HFFc6 (cell line): ENCODE data around the gene RBM45. TPM values are rescaled to one million over a fixed set of nuclear protein-coding genes. Genes with fewer than 3 reads are reported as not detected.

Experiments used
- DNase-seq: peaks from one replicate; pipeline ENCODE4 v3.0.0-alpha.2; 2018
- H3K27ac Mint-ChIP-seq: 2 replicates; pipeline ENCODE4 v1.8.0; 2020; ENCODE audit warnings: mild to moderate bottlenecking, mixed read lengths
- H3K27me3 Mint-ChIP-seq: 2 replicates; pipeline ENCODE4 v1.8.0; 2021; ENCODE audit warnings: mild to moderate bottlenecking, moderate library complexity, mixed read lengths; ENCODE audit not compliant: insufficient read depth
- H3K36me3 Mint-ChIP-seq: 2 replicates; pipeline ENCODE4 v1.8.0; 2021; ENCODE audit warnings: low read depth, mixed read lengths
- H3K4me1 Mint-ChIP-seq: 2 replicates; pipeline ENCODE4 v1.8.0; 2020; ENCODE audit warnings: low read depth, mixed read lengths
- H3K4me3 Mint-ChIP-seq: 2 replicates; pipeline ENCODE4 v1.8.0; 2020; ENCODE audit warnings: mild to moderate bottlenecking, moderate library complexity, mixed read lengths
- H3K9me3 Mint-ChIP-seq: 2 replicates; pipeline ENCODE4 v1.8.0; 2020; ENCODE audit warnings: mild to moderate bottlenecking, mixed read lengths
- CTCF ChIP-seq: fragments of 200-600 bp; sonication (generic); IDR thresholded peaks from 2 replicates; pipeline ENCODE4 v1.5.0; 2021; ENCODE audit warnings: antibody characterized with exemption, mild to moderate bottlenecking
- total RNA-seq, 6 experiments: library from RNA; stranded (reverse); fragmentation: NEBNext Ultra II Directional; extraction: Animal tissue kit (Norgen Biotek cat#: 25700); gene quantifications; 2 replicates in 1 of 6; 3 replicates in 5 of 6; pipeline ENCODE4 v1.2.3, GENCODE V29; 2021

RBM45 gene
- total RNA-seq, 6 experiments from 2014 or later, result 13.8 to 16.6 (median 14.9) TPM

GRCh38 chr2:178136321-178137025 is 24.2 kb downstream of the RBM45 start:
- H3K4me3 Mint-ChIP-seq, result no peak overlapping the region
- no peak overlapping the region for H3K27ac Mint-ChIP-seq
- H3K4me1 Mint-ChIP-seq, result peaks cover 6% of the 10 kb centered on the region; the same call in 1 of the 2 replicates
- H3K36me3 Mint-ChIP-seq, result no peaks in the 10 kb centered on the region
- no peaks in the 10 kb centered on the region for H3K27me3 Mint-ChIP-seq
- no peaks in the 10 kb centered on the region for H3K9me3 Mint-ChIP-seq
- no peak for TF ChIP-seq CTCF
- no peak for DNase-seq

- TF ChIP-seq CTCF, result no peak
- DNase-seq, result no peak
- Mint-ChIP-seq H3K4me3 (peak overlapping the region; percentile 39; the same call in 1 of the 2 replicates), H3K36me3 (no peaks in the 10 kb centered on the region), H3K9me3 (no peaks in the 10 kb centered on the region), H3K4me1 (peaks cover 16% of the 10 kb centered on the region), H3K27ac (0 out of 2 replicates have a peak overlapping the region, but pooled peaks have one; percentile 2), H3K27me3 (peaks cover 4% of the 10 kb centered on the region)
Measured at GRCh38 chr2:178142274-178143065, 30.2 kb downstream of the RBM45 start.

- TF ChIP-seq CTCF, result no peak
- Mint-ChIP-seq H3K36me3 (no peaks in the 10 kb centered on the region), H3K9me3 (no peaks in the 10 kb centered on the region), H3K4me1 (peaks cover 16% of the 10 kb centered on the region), H3K4me3 (no peak overlapping the region), H3K27ac (no peak overlapping the region), H3K27me3 (peaks cover 4% of the 10 kb centered on the region)
- no peak for DNase-seq
Measured at GRCh38 chr2:178143481-178143880, 31.2 kb downstream of the RBM45 start.

GRCh38 chr2:178152033-178152432 is 39.8 kb downstream of the RBM45 start:
- Mint-ChIP-seq H3K4me1 (peaks cover 5% of the 10 kb centered on the region; the same call in 1 of the 2 replicates), H3K4me3 (no peak overlapping the region), H3K27me3 (no peaks in the 10 kb centered on the region; the same call in 1 of the 2 replicates), H3K36me3 (no peaks in the 10 kb centered on the region), H3K27ac (no peak overlapping the region), H3K9me3 (peaks cover 7% of the 10 kb centered on the region; the same call in 1 of the 2 replicates)
- TF ChIP-seq CTCF, result no peak
- DNase-seq, result peak; percentile 17

- no peak for TF ChIP-seq CTCF
- Mint-ChIP-seq H3K27me3 (no peaks in the 10 kb centered on the region), H3K4me1 (peaks cover 5% of the 10 kb centered on the region; the same call in 1 of the 2 replicates), H3K36me3 (no peaks in the 10 kb centered on the region), H3K9me3 (peaks cover 7% of the 10 kb centered on the region; the same call in 1 of the 2 replicates), H3K27ac (no peak overlapping the region), H3K4me3 (no peak overlapping the region)
- no peak for DNase-seq
Measured at GRCh38 chr2:178152542-178152941, 40.3 kb downstream of the RBM45 start.
